T-helper 1 cell (primary cell): ENCODE results near the gene PMFBP1.

Experiments used
- DNase-seq, 5 donors: peaks; one replicate each; pipeline ENCODE4 v3.0.0-alpha.2; 2012 to 2020
- total RNA-seq, 4 donors: gene quantifications; one replicate each; lab custom pipeline; 2026; lab: John Stamatoyannopoulos, UW

The PMFBP1 gene
- total RNA-seq = 0.93 to 1.7 (median 1.5) reads per million in 4 donors

GRCh38 chr16:72172105-72173034 lies at the start of gene PMFBP1:
PMFBP1 (minus strand) TSS chr16:72172155; CDS start chr16:72171208, 947 bp downstream.
- peak in 1 of 5 donors; percentile 32 for DNase-seq

- no peak for DNase-seq
These were observed 49.7 kb upstream of the PMFBP1 start for GRCh38 chr16:72221630-72222024.

- no peak for DNase-seq
These were observed 49.1 kb upstream of the PMFBP1 start for GRCh38 chr16:72220875-72221629.

- DNase-seq = no peak
These were observed 47.3 kb upstream of the PMFBP1 start for GRCh38 chr16:72219282-72219681.

GRCh38 chr16:72216767-72217166 lies 44.8 kb upstream of the PMFBP1 start:
- DNase-seq = no peak

GRCh38 chr16:72214821-72215220 lies 42.9 kb upstream of the PMFBP1 start:
- no peak for DNase-seq

- no peak for DNase-seq
These were observed 39.2 kb upstream of the PMFBP1 start for GRCh38 chr16:72211110-72211509.

- DNase-seq = no peak
These were observed 38.6 kb upstream of the PMFBP1 start for GRCh38 chr16:72210555-72210954.

- no peak for DNase-seq
These were observed 38.1 kb upstream of the PMFBP1 start for GRCh38 chr16:72210072-72210471.

GRCh38 chr16:72206299-72206698 lies 34.3 kb upstream of the PMFBP1 start:
- no peak for DNase-seq

- DNase-seq = peak in 1 of 5 donors; percentile 76
These were observed 31.4 kb upstream of the PMFBP1 start for GRCh38 chr16:72203401-72203800.

GRCh38 chr16:72202014-72202413 lies 30.1 kb upstream of the PMFBP1 start:
- no peak for DNase-seq

GRCh38 chr16:72201387-72201786 lies 29.4 kb upstream of the PMFBP1 start:
- DNase-seq = no peak

- no peak for DNase-seq
These were observed 27.9 kb upstream of the PMFBP1 start for GRCh38 chr16:72199761-72200337.

GRCh38 chr16:72198771-72199201 lies 26.8 kb upstream of the PMFBP1 start:
- no peak for DNase-seq

GRCh38 chr16:72198021-72198711 lies 26.2 kb upstream of the PMFBP1 start:
- no peak for DNase-seq

- DNase-seq = no peak
These were observed 25.6 kb upstream of the PMFBP1 start for GRCh38 chr16:72197545-72197944.

GRCh38 chr16:72195609-72196008 lies 23.7 kb upstream of the PMFBP1 start:
- no peak for DNase-seq

GRCh38 chr16:72191551-72191950 lies 19.6 kb upstream of the PMFBP1 start:
- no peak for DNase-seq

GRCh38 chr16:72189865-72190371 lies 18.0 kb upstream of the PMFBP1 start:
- DNase-seq = no peak

GRCh38 chr16:72188541-72188940 lies 16.6 kb upstream of the PMFBP1 start:
- DNase-seq = no peak

GRCh38 chr16:72187551-72187950 lies 15.6 kb upstream of the PMFBP1 start:
- DNase-seq = no peak
